Stimulated activated CD8-positive, alpha-beta memory T cell treated with anti-CD3 and anti-CD28 coated beads, Interleukin-15, amount 100 ng/mL, for 4 hours (primary cell): Measurements from ENCODE around the gene NAA16.
"Not testable (repeated sequence)": the region's sequence is repeated elsewhere in the genome, so short reads cannot be mapped to it uniquely, and the experiment has no call there.

ENCODE experiments used
- DNase-seq, 2 donors: peaks; one replicate each; pipeline ENCODE4 v3.0.0-alpha.2; 2020; ENCODE audit warnings: low read depth in 2 of 2

The NAA16 gene

GRCh38 chr13:41408746-41409145 lies 97.7 kb downstream of the NAA16 start:
- no peak for DNase-seq

- no peak for DNase-seq
These were observed 98.5 kb downstream of the NAA16 start for GRCh38 chr13:41409611-41410010.

GRCh38 chr13:41411060-41411459 lies 100.0 kb downstream of the NAA16 start:
- DNase-seq: no peak

GRCh38 chr13:41411522-41411921 lies 100.5 kb downstream of the NAA16 start:
- DNase-seq: no peak

- DNase-seq: no peak
These were observed 102.8 kb downstream of the NAA16 start for GRCh38 chr13:41413872-41414271.

GRCh38 chr13:41416276-41416675 lies 105.2 kb downstream of the NAA16 start:
- DNase-seq: no peak

- no peak for DNase-seq
These were observed 107.0 kb downstream of the NAA16 start for GRCh38 chr13:41418027-41418426.

- no peak for DNase-seq
These were observed 107.7 kb downstream of the NAA16 start for GRCh38 chr13:41418731-41419130.

- no peak for DNase-seq
These were observed 108.1 kb downstream of the NAA16 start for GRCh38 chr13:41419206-41419605.

GRCh38 chr13:41420146-41420545 lies 109.1 kb downstream of the NAA16 start:
- DNase-seq: no peak

- not testable (repeated sequence) for DNase-seq
These were observed 110.3 kb downstream of the NAA16 start for GRCh38 chr13:41421330-41421729.

- not testable (repeated sequence) for DNase-seq
These were observed 110.9 kb downstream of the NAA16 start for GRCh38 chr13:41421983-41422382.

- DNase-seq: not testable (repeated sequence)
These were observed 112.2 kb downstream of the NAA16 start for GRCh38 chr13:41423259-41423658.

- not testable (repeated sequence) for DNase-seq
These were observed 113.6 kb downstream of the NAA16 start for GRCh38 chr13:41424675-41425074.

- no peak for DNase-seq
These were observed 115.0 kb downstream of the NAA16 start for GRCh38 chr13:41426047-41426446.
